Caki2 (cell line): ENCODE measurements around the gene TFAP2B. TPM values are rescaled to one million over a fixed set of nuclear protein-coding genes. Genes with fewer than 3 reads are reported as not detected.

ENCODE experiments used
- DNase-seq: peaks from one replicate; pipeline ENCODE4 v3.0.0-alpha.2; 2015; ENCODE audit warnings: low read depth
- in situ Hi-C: cut with HindIII; loops from 2 replicates; pipeline ENCODE4 v1.10.0; 2016; ENCODE audit warnings: low sequenced_read_pairs, low pct_unique_long_range_greater_than_20kb, mixed read lengths
- total RNA-seq: library from RNA; depleted of rRNA; stranded (reverse); fragments of >200 nt; shearing (Covaris generic); gene quantifications from 2 replicates; pipeline ENCODE4 v1.2.3, GENCODE V29; 2014; ENCODE audit warnings: low replicate concordance; rRNA removed

The TFAP2B gene
- total RNA-seq: not detected in 2 replicates

- in situ Hi-C loops: no loop called here
- no peak for DNase-seq
Measured at GRCh38 chr6:50818673-50819072, at the start of gene TFAP2B. Gene TFAP2B (plus strand): TSS chr6:50818871. CDS start chr6:50818892, 21 bp downstream.

- DNase-seq: no peak
- in situ Hi-C loops: no loop called here
Measured at GRCh38 chr6:50778696-50779095, 40.0 kb upstream of the TFAP2B start.

- in situ Hi-C loops: no loop called here
- DNase-seq: no peak
Measured at GRCh38 chr6:50780382-50780781, 38.3 kb upstream of the TFAP2B start.

- no peak for DNase-seq
- in situ Hi-C loops: no loop called here
Measured at GRCh38 chr6:50785921-50786320, 32.8 kb upstream of the TFAP2B start.

- DNase-seq: peak; percentile 21
- in situ Hi-C loops: no loop called here
Measured at GRCh38 chr6:50791900-50792508, 26.7 kb upstream of the TFAP2B start.

- DNase-seq: no peak
- in situ Hi-C loops: no loop called here
Measured at GRCh38 chr6:50792771-50793170, 25.9 kb upstream of the TFAP2B start.

- in situ Hi-C loops: no loop called here
- DNase-seq: no peak
Measured at GRCh38 chr6:50795574-50795973, 23.1 kb upstream of the TFAP2B start.

GRCh38 chr6:50804283-50804682 lies 14.4 kb upstream of the TFAP2B start:
- no peak for DNase-seq
- in situ Hi-C loops: no loop called here

GRCh38 chr6:50807035-50807434 lies 11.6 kb upstream of the TFAP2B start:
- DNase-seq: no peak
- in situ Hi-C loops: no loop called here

GRCh38 chr6:50815436-50816114 lies 3.1 kb upstream of the TFAP2B start:
- DNase-seq: peak; percentile 54
- in situ Hi-C loops: no loop called here

- in situ Hi-C loops: no loop called here
- DNase-seq: peak; percentile 55
Measured at GRCh38 chr6:50816115-50816675, 2.5 kb upstream of the TFAP2B start.

- no peak for DNase-seq
- in situ Hi-C loops: no loop called here
Measured at GRCh38 chr6:50816947-50817645, 1.6 kb upstream of the TFAP2B start.

- in situ Hi-C loops: no loop called here
- no peak for DNase-seq
Measured at GRCh38 chr6:50817646-50817950, 1.1 kb upstream of the TFAP2B start.

GRCh38 chr6:50818020-50818419 lies 651 bp upstream of the TFAP2B start:
- in situ Hi-C loops: no loop called here
- DNase-seq: no peak

GRCh38 chr6:50819466-50819903 lies 814 bp downstream of the TFAP2B start:
- no peak for DNase-seq
- in situ Hi-C loops: no loop called here

GRCh38 chr6:50819904-50820868 lies 1.5 kb downstream of the TFAP2B start:
- DNase-seq: no peak
- in situ Hi-C loops: no loop called here

GRCh38 chr6:50820869-50821264 lies 2.2 kb downstream of the TFAP2B start:
- in situ Hi-C loops: no loop called here
- DNase-seq: no peak

GRCh38 chr6:50821441-50822077 lies 2.9 kb downstream of the TFAP2B start:
- DNase-seq: no peak

More at GRCh38 chr6:50821441-50822077, 2.9 kb downstream of the TFAP2B start:
- in situ Hi-C loops: no loop called here
